A549 (cell line): ENCODE data around the gene WIPF3. TPM values are rescaled to one million over a fixed set of nuclear protein-coding genes. Genes with fewer than 3 reads are reported as not detected.

Experiments
- ATAC-seq, 2 experiments: fragments of 200-7000 bp in 1 of 2; fragments of >200 bp in 1 of 2; cut with Nextera tagmentation in 1 of 2; cut with Tn5 transposase in 1 of 2; 3 replicates each; pipeline versions ENCODE4 v1.8.0 to v1.9.1; 2018 to 2020; ENCODE audit warnings: mild to moderate bottlenecking in 1 of 2, moderate library complexity in 1 of 2
- CTCF ChIA-PET: fragments of 300-600 bp; sonication (Branson Sonifier 250); formaldehyde crosslinking; extraction: SDS; loops from one replicate; lab custom pipeline; 2021; ENCODE audit warnings: antibody characterized with exemption, inconsistent platforms; lab: Yijun Ruan, JAX
- POLR2A ChIA-PET: fragments of 350-600 bp; formaldehyde crosslinking; extraction: SDS; loops from one replicate; lab custom pipeline; 2021; ENCODE audit warnings: antibody characterized with exemption, inconsistent platforms; lab: Yijun Ruan, JAX
- DNase-seq, 2 experiments: peaks; one replicate each; pipeline versions ENCODE4 v3.0.0 to v3.0.0-alpha.2; 2011 to 2016; ENCODE audit warnings: low read depth in 1 of 2, low spot score in 1 of 2
- FAIRE-seq: peaks from 2 replicates; lab custom pipeline; 2011; peaks lifted over from hg19 to GRCh38; lab: Jason Lieb, UNC
- H3K27ac ChIP-seq, 2 experiments: fragments of >200 bp; sonication (Bioruptor Twin); formaldehyde crosslinking; 3 replicates each; pipeline ENCODE4 v1.5.1; 2016 to 2017
- H3K4me1 ChIP-seq: fragments of >200 bp; sonication (Bioruptor Twin); formaldehyde crosslinking; 3 replicates; pipeline ENCODE4 v1.6.1; 2016
- H3K4me2 ChIP-seq: fragments of >200 bp; sonication (Bioruptor Twin); formaldehyde crosslinking; 3 replicates; pipeline ENCODE4 v1.6.1; 2016
- H3K4me3 ChIP-seq: fragments of >200 bp; sonication (Bioruptor Twin); formaldehyde crosslinking; 3 replicates; pipeline ENCODE4 v1.5.1; 2016
- H3K9me3 ChIP-seq: fragments of >200 bp; sonication (Bioruptor Twin); formaldehyde crosslinking; 3 replicates; pipeline ENCODE4 v1.6.1; 2016
- ATOH8 ChIP-seq: fragments of 250-450 bp; sonication (Bioruptor Pico); IDR thresholded peaks from 2 replicates; pipeline ENCODE4 v1.5.0; 2020; ENCODE audit warnings: low read depth, mild to moderate bottlenecking, moderate library complexity
- BCL3 ChIP-seq: fragments of >200 bp; sonication (Bioruptor Twin); formaldehyde crosslinking; IDR thresholded peaks from 3 replicates; pipeline ENCODE4 v1.6.1; 2016
- CBX8 ChIP-seq: fragments of 200-600 bp; sonication (generic); IDR thresholded peaks from 2 replicates; pipeline ENCODE4 v1.6.1; 2016
- EHMT2 ChIP-seq: fragments of 200-600 bp; sonication (generic); IDR thresholded peaks from 2 replicates; pipeline ENCODE4 v1.6.1; 2016; ENCODE audit warnings: antibody characterized with exemption, low read depth, mild to moderate bottlenecking, moderate library complexity
- FOSB ChIP-seq: fragments of 250-450 bp; sonication (Bioruptor Pico); IDR thresholded peaks from 2 replicates; pipeline ENCODE4 v1.5.0; 2020; ENCODE audit warnings: mild to moderate bottlenecking, moderate library complexity
- FOXS1 ChIP-seq: fragments of 250-450 bp; sonication (Bioruptor Pico); IDR thresholded peaks from 2 replicates; pipeline ENCODE4 v1.5.0; 2020; ENCODE audit warnings: mild to moderate bottlenecking, moderate library complexity
- GATA3 ChIP-seq: IDR thresholded peaks from 2 replicates; pipeline ENCODE4 v1.6.1; 2012; ENCODE audit warnings: borderline replicate concordance
- JUN ChIP-seq, 2 experiments: fragments of >200 bp; sonication (Bioruptor Twin); formaldehyde crosslinking; IDR thresholded peaks; 2 replicates in 1 of 2; 3 replicates in 1 of 2; pipeline ENCODE4 v1.6.1; 2016 to 2017
- JUNB ChIP-seq: fragments of >200 bp; sonication (Bioruptor Twin); formaldehyde crosslinking; IDR thresholded peaks from 2 replicates; pipeline ENCODE4 v1.6.1; 2016
- MAX ChIP-seq: IDR thresholded peaks from 2 replicates; pipeline ENCODE4 v1.6.1; 2012
- MYC ChIP-seq: IDR thresholded peaks from 2 replicates; pipeline ENCODE4 v1.6.1; 2012; ENCODE audit warnings: mild to moderate bottlenecking, inconsistent platforms, low read length, improper control_type of control experiment, borderline replicate concordance
- POLR2A ChIP-seq: IDR thresholded peaks from 2 replicates; pipeline ENCODE4 v1.6.1; 2012; ENCODE audit warnings: mild to moderate bottlenecking, low read length
- RARB ChIP-seq: fragments of 250-450 bp; sonication (Bioruptor Pico); IDR thresholded peaks from 2 replicates; pipeline ENCODE4 v1.8.0; 2021; ENCODE audit warnings: mild to moderate bottlenecking, moderate library complexity
- RNF2 ChIP-seq: fragments of 200-600 bp; sonication (generic); IDR thresholded peaks from 2 replicates; pipeline ENCODE4 v1.6.1; 2016; ENCODE audit warnings: low read depth, mild to moderate bottlenecking, antibody characterized with exemption, moderate library complexity, borderline replicate concordance
- SMC3 ChIP-seq: fragments of >200 bp; sonication (Bioruptor Twin); formaldehyde crosslinking; IDR thresholded peaks from 3 replicates; pipeline ENCODE4 v1.6.1; 2018; ENCODE audit warnings: inconsistent platforms
- USF2 ChIP-seq: fragments of 450-650 bp; IDR thresholded peaks from 2 replicates; pipeline ENCODE4 v1.6.1; 2014; ENCODE audit warnings: antibody characterized with exemption
- ZSCAN20 ChIP-seq: fragments of 250-450 bp; sonication (Bioruptor Pico); IDR thresholded peaks from 2 replicates; pipeline ENCODE4 v1.8.0; 2022; ENCODE audit warnings: mild to moderate bottlenecking, moderate library complexity
- WGBS: methylation state at CpG from one replicate; pipeline ENCODE4 v1.1.6; 2017; ENCODE audit errors: missing lambda C conversion rate; 5-methylcytosine and 5-hydroxymethylcytosine counted together
- polyA plus RNA-seq, 4 experiments: library from polyadenylated mRNA; depleted of rRNA in 3 of 4; stranded (reverse); fragments of >200 nt; fragmentation: RNase III in 1 of 4; extraction: RNeasy Plus Mini Kit Qiagen cat#74134 plus additional on column Dnase treatment in 1 of 4; gene quantifications; 2 replicates in 3 of 4; 3 replicates in 1 of 4; pipeline ENCODE4 v1.2.3, GENCODE V29; 2011 to 2017
- TF ChIP-seq, protein P1 (sequence below): IDR thresholded peaks from 2 replicates; pipeline ENCODE4 v1.6.1; 2012; ENCODE audit warnings: low read depth, borderline replicate concordance

The WIPF3 gene
- polyA plus RNA-seq, 2 of the 4 experiments (the other 2 are of a cell fraction), result 0.10 to 0.30 TPM

DNA sequence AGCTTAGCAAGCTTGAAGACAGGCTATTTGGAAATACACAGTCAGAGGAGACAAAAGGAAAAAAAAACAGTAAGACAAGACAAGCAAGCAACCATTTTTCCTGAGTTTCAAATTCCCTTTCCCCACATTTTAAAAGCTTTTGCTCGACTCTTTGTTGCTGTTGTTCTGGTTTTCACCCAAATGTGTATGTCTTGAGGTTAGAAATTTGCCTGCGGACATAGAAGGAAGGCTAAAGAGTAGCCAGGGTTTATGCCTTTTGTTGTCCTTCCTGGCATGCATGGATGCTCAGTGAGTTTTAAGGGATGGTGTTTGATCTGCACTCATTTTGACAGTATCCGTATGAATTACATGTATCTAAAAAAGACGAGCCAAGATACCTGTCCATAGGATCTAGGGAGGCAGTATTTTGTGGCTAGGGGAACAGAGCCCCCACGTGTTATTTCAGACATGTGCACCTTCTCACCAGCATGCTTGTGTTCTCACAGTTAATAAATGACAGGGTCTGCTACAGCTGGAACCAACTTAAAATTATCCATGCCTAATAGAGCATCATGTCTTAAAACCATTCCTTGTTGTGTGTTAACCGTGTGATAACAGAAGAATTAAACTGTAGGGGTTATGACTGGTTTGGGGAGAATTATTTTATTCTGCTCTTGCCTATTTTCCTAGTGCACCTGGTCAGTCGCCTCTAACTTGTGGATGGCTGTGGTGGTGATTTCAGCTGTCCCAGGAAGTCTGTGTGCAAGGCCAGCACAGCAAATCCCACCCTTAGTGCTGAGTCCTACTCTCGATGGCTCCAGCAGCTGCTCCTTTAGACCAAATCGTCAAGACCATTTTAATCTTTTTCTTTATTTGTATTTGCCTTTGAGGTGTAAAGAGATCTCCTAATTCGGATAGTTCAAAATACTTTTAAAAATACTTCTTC, 9.1 kb downstream of the WIPF3 start:
- no peak for TF ChIP-seq GATA3
- TF ChIP-seq ZSCAN20, result no peak
- no peak for TF ChIP-seq FOSB (CRISPR knock-in tag)
- no peak for TF ChIP-seq EHMT2
- TF ChIP-seq BCL3, result no peak
- no peak for TF ChIP-seq POLR2A
- no peak for TF ChIP-seq RNF2
- no peak for TF ChIP-seq RARB (CRISPR knock-in tag)
- no peak for TF ChIP-seq CBX8
- TF ChIP-seq USF2, result no peak
- TF ChIP-seq JUN (IDR thresholded peaks at IDR 0.05), result no peak
- no peak for TF ChIP-seq SMC3
- TF ChIP-seq, protein P1, sequence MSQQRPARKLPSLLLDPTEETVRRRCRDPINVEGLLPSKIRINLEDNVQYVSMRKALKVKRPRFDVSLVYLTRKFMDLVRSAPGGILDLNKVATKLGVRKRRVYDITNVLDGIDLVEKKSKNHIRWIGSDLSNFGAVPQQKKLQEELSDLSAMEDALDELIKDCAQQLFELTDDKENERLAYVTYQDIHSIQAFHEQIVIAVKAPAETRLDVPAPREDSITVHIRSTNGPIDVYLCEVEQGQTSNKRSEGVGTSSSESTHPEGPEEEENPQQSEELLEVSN, result no peak
- no peak for TF ChIP-seq MYC
- DNase-seq (no peak), FAIRE-seq (no peak), ATAC-seq (no peak)
- Histone ChIP-seq H3K4me3 (no peak overlapping the region), H3K4me1 (no peaks in the 10 kb centered on the region), H3K27ac (no peak overlapping the region), H3K4me2 (no peak overlapping the region), H3K9me3 (no peaks in the 10 kb centered on the region)
- 38% methylated on average over 10 of the region's 10 CpGs for WGBS
- CTCF ChIA-PET, result interaction anchor here (0.5 to 1.7 kb wide), 6 partner anchors 9 to 165 kb away, joined by 3 to 5 read pairs (median 4); partner anchors contain the start of gene WIPF3
- POLR2A ChIA-PET, result no interaction called here

GRCh38 chr7:29818308-29818707, 12.0 kb downstream of the WIPF3 start:
- ChIA-PET POLR2A (no interaction called here), CTCF (interaction anchor here (1.2 kb wide), 1 partner anchor 34 kb away, joined by 4 read pairs; no protein-coding TSS in a partner anchor)
- no peak for DNase-seq
- no peaks in the 10 kb centered on the region for H3K4me1 ChIP-seq
- no peak overlapping the region for H3K27ac ChIP-seq
- no peak for ATAC-seq
- no peak for FAIRE-seq
- H3K9me3 ChIP-seq, result no peaks in the 10 kb centered on the region
- WGBS, result 87% methylated on average over 6 of the region's 6 CpGs
- H3K4me3 ChIP-seq, result no peak overlapping the region
- TF ChIP-seq MAX (no peak), FOXS1 (no peak), JUNB (no peak), ATOH8 (CRISPR knock-in tag) (no peak), POLR2A (no peak), FOSB (CRISPR knock-in tag) (no peak)
- no peak overlapping the region for H3K4me2 ChIP-seq
